HG02798 (cell line): ENCODE measurements around the gene ATP2A3.

Experiments used
- ATAC-seq: cut with Tn5 transposase; IDR thresholded peaks from one replicate; pipeline ENCODE4 v1.9.1; 2021; ENCODE audit warnings: mild to moderate bottlenecking; ENCODE audit not compliant: unreplicated experiment, poor library complexity

Gene ATP2A3

DNA sequence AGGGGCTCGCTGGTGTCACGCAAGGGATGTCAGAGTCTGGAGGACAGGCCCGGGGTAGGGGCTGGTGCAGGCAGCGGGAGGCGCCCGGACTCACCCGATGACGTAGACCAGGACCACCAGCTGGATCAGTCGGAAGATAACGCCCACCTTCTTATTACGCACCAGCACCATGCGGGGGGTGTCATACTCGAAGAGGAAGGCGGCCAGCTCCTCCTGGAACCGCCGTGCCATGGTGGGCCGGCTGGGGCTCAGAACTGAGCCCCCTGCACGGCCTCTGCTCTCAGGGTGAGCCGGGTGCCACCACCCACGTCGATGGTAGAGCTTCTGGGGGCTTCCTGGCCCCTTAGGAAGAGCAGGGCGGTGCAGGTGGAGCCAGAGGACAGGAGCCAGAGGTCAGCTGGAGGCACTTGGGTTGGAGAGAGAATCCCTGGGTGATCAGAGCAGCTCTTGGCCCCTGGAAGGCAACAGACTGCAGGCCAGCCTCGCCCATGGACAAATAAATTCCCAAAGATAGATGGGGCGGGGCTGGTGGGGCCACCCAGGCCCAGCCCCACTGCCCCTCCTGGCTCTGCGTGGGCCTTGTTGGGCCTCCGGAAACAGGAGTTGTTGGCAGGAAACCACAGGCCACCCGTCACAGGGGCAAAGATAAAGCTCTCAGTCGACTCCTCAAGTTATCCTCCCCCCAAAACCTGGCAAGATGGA, 48.1 kb downstream of the ATP2A3 start, which contains the start of gene P2RX1:
Gene P2RX1 (minus strand): TSS at position 471 of the 702 bp plus-strand sequence. CDS start 240 bp downstream, at position 231.
- no peak for ATAC-seq

DNA sequence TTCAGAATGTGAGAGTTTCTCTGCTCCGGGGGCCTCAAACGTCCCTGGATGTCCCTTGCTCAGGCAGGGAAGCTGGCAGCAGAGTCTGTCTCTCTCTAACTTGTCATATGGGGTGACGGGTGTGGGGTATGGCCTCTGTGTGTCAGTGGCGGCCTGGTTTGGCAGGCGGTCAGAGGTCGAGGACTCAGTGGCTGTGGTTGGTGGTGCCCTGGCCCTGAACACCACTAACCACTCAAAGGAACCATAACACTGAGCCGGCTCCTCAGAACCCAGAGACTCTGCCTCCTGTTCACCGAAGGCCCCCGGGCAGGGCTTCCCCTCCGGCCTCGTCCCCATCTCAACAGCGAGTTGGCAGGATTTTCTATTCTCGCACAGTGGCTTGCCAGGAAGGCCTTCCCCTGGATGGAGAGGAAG, 48.6 kb downstream of the ATP2A3 start:
- no peak for ATAC-seq

DNA sequence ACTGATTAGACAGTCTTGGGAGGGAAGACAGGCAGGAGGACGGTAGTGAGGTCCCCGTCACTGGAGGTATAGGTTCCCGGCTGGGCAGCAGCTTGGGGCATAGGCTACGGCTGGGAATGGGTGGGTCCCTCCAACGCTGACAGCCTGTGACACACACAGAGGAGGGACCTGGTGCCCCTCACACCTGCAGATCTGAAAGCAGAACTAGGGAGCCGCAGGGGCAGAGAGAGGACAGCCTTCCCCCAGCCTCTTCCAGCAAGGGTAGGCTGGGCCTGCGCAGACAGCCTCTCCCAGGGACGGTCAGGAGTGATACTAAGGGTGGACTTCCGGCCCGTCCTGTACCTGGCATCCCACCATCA, 49.9 kb downstream of the ATP2A3 start:
- ATAC-seq: peak; percentile 54

DNA sequence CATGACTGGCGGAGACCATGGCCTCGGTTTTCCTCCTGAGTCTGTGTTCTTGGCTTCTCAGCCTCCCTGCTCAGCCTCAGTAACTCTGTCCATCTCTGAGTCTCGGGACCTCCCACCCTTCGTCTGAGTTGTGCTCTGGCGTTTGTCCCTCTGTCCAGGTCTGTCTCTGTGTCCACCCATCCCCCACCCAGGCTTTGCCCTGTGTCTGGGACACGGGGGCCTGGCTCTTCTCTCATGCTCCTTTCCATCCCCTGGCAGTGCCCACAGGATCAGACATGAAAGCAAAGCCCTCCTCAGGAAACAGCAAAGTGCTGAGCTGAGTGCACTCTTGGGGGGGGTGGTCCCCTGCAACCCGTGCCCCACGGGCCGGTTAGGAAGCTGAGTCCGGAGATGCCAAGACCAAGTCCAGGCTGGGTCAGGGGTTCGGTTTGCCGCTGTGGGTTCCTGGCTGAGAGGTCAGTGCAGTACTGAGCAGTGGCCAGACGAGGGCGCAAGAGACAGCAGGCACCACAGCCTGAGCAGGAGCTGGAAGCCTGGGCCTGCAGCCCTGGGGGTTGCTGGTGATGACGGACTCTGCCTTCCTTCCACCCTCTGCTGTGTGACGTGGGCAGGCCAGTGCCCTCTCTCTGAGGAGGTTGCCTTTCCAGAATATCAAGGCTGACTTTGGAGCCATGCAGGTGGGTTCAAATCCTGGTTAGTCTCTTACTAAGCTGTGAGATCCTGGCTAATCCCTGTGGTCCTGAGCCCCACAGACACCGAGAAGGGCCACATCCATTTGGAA, 50.5 kb downstream of the ATP2A3 start:
- ATAC-seq: peak; percentile 51

DNA sequence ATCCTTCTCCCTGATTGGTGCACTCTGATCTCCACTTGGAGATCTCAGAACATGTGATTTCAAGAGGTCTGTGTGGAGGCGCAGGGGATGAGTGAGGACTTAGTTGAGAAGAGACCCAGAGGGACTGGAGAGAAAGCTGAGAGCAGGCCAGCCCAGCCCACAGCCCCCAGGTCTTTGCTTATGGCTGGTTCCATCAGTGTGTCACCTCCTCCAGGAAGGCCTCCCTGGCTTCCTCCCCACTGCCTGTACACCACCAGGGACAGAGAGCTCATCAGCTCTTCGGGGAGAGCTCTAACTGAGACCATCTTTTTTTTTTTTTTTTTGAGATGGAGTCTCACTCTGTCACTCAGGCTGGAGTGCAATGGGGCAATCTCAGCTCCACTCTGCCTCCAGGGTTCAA, 51.4 kb downstream of the ATP2A3 start:
- no peak for ATAC-seq

DNA sequence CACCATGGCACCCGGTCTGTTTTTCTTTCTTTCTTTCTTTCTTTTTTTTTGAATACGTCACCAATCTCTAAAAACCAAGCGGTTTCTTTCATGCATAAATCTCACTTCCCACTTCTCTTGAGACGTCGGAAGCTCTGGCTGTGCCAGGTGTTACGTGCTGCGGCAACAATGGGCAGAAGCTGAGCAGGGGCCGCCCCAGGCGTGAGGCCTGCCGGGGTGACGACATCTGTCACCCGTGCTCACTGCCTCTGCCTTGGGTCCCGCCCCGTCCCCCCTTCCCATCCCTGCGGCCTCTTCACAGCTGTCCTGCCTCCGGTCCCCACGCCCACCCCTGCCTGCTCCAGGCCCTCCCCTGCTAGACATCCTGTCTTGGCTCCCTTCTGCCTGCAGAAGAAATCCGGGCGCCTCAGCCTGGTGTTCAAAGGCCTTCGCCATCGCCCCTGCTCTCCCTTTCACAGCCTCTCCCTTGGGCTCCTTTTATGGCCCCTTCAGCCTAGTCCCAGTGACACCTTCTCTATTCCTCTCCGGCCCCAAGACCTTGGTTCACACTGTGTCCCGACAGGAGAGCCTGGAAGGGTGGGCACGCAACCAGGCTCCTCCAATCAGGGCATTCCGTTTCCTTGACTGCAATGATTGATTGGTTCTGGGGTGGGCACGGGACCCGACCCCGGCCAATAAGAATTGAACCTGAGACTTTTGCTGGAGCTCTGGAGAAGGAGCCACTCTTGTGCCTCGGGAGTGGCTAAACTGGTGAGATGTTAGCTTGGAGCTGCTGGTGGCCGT, 52.8 kb downstream of the ATP2A3 start:
- ATAC-seq: peak; percentile 79

DNA sequence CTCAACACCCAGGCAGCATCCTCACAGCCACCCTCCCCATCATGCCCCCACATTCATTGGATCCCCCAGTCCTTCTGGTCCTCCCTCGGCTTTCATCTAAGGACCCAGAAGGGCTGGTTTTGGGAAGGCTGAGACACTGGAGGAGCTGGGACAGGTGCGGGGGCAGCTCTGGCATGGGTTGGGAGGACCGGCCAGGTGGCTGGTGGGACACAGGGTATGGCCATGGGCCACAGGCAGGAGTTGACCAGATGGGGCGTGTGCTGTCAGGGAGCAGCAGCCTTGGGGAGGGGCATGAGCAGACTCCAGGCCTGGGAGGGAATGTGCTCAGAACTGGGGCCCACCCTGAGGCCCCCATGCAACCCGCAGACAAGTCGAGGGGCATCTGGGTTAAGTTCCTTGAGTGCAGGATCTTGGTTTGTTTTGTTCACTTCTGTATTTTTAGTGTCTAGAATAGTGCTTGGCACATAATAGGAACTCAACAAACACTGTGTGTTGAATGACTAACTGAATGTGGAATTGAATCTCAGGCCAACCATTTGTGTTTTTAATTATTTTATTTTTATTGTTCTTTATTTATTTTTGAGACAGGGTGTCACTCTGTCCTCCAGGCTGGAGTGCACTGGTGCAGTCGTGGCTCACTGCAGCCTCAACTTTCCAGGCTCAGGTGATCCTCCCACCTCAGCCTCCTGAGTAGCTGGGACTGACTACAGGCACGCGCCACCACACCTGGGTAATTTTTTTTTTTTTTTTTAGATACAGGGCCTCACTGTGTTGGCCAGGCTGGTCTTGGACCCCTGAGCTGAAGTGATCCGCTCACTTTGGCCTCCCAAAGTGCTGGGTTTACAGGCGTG, 53.6 kb downstream of the ATP2A3 start:
- ATAC-seq: no peak

DNA sequence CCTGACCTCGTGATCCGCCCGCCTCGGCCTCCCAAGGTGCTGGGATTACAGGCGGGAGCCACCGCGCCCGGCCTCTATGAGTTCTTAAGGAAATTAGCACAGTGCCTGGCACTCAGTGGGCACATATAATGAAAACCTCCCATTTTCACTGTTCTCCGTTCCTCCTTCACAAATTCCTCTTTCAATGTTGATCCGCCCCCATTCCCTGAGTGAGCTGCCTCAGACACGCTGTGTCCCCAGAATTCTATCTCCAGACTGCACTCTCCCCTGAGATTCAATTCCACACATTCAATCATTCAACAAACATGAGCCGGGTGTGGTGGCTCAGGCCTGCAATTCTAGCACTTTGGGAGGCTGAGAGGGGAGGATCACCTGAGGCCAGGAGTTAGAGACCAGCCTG, 55.0 kb downstream of the ATP2A3 start:
- ATAC-seq: no peak

DNA sequence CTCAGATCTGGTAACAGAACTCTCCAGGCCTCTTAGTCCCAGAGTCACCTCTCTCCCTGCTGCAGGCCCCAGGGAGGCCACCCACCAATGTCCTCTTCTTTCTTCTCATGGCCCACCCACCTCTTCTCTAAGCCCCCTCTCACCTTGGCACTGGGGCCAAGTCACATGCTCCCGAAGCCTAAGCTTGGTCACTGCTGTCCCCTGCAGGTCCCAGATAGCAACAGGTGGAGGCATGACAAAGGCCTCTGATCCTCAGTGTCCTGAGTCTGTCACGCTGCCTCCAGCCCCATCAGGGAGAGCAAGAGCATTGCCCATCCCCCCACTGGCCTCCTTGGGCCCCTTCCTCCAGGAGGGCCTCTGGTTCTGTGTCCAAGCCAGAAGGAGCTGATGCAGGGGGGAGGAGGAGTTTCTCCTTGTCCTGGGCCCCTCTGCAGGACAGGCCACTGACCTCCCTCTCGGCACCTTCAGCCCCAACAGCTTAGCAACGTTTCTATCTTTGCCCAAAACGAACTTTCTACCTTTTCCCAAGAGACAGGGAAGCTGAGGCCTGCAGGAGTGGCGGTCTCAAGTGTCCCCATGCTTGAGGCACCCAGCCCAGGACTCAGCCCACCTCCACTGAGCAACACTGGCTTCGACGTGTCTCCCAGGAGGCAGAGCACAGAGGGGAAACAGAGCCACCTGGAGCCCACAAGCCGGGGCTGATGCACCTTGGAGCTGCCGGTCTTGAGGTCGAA, 56.6 kb downstream of the ATP2A3 start:
- ATAC-seq: no peak

DNA sequence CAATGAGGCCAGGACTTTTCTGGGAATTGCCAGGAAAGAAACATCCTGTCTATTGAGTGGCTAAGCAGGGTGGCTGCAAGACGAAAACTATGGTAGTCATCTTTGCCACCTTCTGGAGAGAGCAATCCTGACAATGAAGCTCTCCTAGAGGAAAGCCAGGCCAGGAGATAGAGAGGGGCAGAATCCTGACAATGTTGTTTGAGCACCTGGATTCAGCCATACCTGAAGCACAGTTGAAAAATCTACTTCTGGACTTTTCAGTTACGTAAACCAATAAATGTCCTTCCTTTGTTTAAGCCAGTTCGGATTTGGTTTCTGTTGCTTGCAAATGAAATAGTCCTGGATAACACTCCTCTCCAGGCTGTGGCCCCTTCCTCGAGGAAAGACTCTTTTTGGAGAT, 57.4 kb downstream of the ATP2A3 start:
- no peak for ATAC-seq

DNA sequence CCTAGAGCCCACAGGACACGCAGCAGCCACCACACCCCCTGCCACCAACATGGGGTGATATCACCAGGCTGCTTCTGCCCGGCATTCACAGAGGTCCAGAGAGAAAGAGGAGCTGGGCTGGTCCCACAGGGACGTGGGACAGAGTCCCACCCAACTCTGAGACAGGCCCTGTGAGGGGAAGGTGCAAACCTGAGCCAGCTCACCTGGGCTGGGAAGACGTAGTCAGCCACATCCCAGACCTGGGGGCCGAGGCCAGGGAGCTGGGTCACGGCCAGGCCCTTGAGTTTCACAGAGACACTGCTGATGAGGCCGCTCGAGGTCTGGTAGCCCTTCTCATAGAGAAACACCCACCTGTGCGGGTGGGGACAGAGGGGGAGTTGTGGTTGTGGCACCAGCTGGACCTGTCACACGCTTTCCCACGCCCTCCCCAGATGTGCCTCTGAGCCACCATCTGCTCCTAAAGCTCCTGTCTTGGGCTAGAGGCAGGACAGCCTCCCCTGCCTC, 59.2 kb downstream of the ATP2A3 start:
- ATAC-seq: peak; percentile 65

DNA sequence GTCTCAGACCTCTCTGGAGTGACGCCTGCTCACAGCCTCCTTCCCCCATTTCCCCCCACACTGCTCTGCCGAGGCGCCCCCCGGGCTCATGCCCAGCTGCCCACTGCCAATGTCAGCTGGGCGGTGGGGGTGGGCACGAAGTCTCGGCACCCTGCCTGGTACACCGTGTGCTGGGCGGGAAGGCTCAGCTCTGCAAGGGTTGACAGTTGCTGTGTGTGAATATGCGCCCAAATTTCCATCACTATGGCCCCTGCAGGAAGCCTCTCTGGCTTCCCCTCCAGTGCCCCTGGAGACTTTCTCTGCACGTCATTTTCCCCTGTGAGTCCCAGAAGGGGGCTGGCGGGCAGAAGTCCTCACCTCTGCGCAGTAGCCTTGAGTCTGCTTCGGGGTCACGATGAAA, 59.7 kb downstream of the ATP2A3 start:
- no peak for ATAC-seq

DNA sequence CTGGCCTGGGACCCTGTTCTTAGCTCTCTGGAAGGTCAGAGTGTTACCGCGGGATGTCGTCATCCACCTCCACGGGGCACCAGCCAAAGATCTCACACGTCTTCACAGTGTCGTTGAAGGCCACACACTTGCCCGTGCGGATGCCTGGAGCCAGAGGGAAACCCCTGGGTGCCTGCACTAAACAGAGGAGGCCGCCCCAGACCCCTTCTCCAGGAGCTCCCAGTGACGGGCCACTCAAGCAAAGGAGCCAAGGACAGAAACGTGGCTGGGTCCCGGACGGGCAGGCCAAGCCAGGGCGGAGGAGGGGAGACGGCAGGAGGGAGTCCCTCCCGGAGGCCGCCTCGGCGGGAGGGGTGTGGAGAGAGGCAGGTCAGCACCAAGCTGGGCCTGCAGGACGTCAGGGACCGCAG, 60.4 kb downstream of the ATP2A3 start:
- ATAC-seq: no peak

DNA sequence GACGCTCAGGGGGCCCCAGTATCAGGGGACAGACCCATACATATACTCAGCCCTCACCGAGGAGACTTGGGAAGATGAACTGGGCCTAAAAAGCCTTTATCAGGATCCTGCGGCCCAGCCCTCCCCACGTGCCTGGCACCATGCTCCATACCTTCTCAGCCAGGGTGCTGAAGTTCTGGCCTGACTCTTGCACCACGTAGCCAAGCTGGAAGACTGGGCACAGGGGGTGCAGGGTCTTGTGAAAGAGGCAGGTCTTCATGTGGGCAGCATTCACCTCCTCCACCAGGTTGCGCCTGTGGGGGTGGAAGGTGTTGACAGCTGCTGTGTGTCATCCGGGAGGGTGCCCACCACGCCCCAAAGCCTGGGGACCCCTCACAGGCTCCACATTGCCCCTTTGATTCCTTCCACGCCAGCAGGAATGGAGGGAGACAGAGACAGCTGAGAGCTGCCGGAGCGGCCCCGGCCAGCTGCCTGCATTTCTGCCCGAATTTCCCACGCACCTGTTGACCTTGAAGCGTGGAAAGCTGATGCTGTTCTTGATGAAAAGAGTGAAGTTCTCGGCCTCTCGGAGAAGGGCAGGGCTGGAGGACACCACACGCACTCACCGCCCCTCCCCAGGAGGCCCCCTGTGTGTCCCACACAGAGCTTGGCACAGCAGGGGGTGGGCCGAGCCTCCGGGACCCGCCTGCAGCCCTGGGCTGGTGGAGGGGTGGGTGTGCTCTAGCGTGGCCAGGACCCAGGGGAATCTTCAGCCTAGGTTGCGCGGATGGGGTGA, 61.0 kb downstream of the ATP2A3 start:
- ATAC-seq: no peak

DNA sequence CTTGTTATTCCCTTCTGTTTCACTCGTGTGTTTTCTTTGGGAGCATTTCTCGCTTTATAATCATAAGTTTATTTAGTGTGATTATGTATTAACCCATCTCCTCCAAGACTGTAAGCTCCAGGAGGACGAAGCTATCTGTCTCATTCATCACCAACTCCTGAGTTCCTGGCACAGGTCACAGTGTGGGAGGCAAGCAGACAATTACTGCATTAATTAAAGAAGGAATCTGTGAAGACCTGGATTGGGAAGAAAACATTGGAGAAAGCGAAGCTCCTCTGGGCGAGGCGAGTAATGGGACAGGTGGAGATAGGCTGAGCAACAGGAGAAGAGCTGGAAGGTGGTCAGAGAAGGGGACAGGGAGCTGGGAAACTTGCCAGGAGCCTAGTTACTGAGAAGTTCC, 63.6 kb downstream of the ATP2A3 start:
- no peak for ATAC-seq

DNA sequence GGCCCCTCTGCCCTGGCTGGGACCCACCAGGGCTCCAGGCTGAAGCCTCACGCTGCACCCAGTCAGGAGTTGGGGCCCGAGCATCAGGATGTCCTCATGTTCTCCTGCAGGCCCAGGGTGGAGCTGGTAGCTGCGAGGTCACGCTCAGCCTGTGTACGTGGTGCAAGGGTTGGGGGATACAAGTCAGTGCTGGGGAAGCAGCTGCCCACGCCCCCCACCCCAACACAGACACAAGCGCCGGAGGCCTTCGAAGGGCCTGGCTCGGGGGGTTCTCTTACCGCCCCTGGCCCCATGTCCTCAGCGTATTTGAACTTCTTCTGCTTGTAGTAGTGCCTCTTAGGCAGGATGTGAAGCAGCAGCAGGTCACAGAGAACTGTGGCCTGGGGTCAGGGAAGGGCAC, 66.5 kb downstream of the ATP2A3 start:
- ATAC-seq: no peak

DNA sequence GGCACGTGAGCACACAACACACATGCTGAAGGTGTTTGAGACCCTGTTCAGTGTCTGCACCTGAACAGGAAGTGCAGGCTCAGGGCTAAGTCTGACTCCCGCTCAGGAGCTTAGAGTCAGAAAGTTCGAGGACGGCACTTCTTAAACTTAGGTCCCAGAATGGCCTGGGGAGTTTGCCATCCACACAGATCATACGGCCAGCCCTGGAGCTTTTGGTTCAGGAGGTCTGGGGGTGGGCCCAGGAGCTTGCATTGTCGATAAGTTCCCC, 67.3 kb downstream of the ATP2A3 start:
- no peak for ATAC-seq

DNA sequence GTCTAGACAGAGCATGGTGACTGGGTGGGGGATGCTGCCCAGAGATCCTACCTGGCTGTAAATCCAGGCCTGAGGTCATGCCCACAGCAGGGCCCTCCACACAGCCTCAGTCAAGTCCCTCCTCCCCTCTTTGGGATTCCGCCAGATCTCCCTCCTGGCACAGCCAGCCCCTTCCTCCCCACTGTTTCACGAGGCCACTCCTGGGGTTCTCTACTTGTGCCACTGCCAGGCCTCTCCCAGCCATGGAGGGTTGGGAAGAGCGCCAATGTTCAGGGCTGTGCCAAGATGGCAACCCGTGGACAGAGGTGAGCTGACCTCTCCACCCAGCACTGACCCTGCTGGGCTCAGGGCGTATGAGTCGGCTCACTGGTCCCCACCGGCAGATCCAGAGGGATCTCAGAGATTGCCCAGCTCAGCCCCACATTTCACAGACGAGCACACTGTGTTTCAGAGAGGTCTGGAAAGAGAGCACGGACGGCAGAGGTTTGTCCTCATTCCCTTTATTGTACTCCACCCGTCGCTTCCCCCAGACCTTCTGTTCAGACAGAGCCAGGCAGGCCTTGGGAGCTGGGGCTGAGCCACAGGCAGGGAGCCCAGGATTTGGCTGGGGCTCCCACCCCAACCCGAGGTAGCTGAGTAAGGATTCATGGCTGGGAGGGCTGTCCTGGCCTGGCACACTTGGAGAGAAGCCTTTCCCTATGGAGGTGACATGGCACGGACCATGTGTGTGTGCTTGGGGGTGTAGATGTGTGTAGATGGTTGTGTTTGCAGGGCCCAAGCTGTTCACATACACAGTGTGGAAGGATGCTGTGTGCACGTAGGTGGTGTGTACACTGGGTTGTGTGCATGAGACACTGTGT, 67.9 kb downstream of the ATP2A3 start:
- no peak for ATAC-seq
